ENCODE data around the gene NAV1. TPM values are rescaled to one million over a fixed set of nuclear protein-coding genes. Genes with fewer than 3 reads are reported as not detected.

Gene NAV1
- polyA plus RNA-seq, 1 donor (not counting 4 experiments of a cell fraction or from before 2014, with no cell fraction given), result 13.2 TPM

DNA sequence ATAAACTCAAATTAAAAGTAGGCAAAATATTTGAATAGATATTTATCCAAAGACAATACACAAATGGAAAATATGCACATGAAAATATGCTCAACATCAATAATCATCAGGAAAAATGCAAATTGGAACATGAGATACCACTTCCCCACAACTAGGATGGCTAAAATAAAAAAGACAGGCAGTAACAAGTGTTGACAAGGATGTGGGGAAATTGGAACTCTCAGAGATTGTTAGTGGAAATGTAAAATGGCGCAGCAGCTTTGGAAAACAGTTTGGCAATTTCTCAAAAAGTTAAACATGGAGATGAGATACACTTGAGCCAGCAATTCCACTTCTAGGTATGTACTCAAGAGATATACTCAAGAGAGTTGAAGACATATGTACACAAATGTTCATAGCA is 48.8 kb downstream of the NAV1 start:
- Histone ChIP-seq H3K4me2 (ENCODE audit: control insufficient read depth, extremely low read depth, insufficient read depth, low read depth, low read length) (no peak overlapping the region), H3K4me3 (ENCODE audit: control insufficient read depth in 2 of 3, extremely low read depth in 1 of 3, insufficient read depth in 2 of 3, low read depth in 1 of 3, low read length in 3 of 3) (no peak overlapping the region), H3K36me3 (ENCODE audit: control insufficient read depth in 2 of 2, extremely low read depth in 1 of 2, insufficient read depth in 2 of 2, low read length in 2 of 2) (no peaks in the 10 kb centered on the region), H3K9me1 (ENCODE audit: control insufficient read depth, extremely low read depth, insufficient read depth, low read length) (no peaks in the 10 kb centered on the region), H3K79me2 (ENCODE audit: control insufficient read depth, insufficient read depth, low read length) (no peaks in the 10 kb centered on the region), H2AFZ (ENCODE audit: control insufficient read depth, low read length) (no peak overlapping the region), H3K27ac (ENCODE audit: control insufficient read depth, insufficient read depth, low read length) (no peak overlapping the region), H3K27me3 (ENCODE audit: control insufficient read depth, extremely low read depth, insufficient read depth, low read length) (peaks cover 35% of the 10 kb centered on the region), H4K20me1 (ENCODE audit: control insufficient read depth, extremely low read depth, insufficient read depth, low read length) (no peaks in the 10 kb centered on the region), H3K4me1 (ENCODE audit: control insufficient read depth, extremely low read depth, insufficient read depth, low read length) (no peaks in the 10 kb centered on the region), H3K9me3 (ENCODE audit: control insufficient read depth, low read depth, low read length) (no peaks in the 10 kb centered on the region), H3K9ac (ENCODE audit: control insufficient read depth, extremely low read depth, insufficient read depth, low read length) (no peak overlapping the region)
- DNase-seq (ENCODE audit: low read depth, low spot score) (no peak), FAIRE-seq (no peak)
- dilution Hi-C loops (cut with MboI; ENCODE audit: extremely low pct_ligation_motif_present, low sequenced_read_pairs), result no loop called here
- no peak for TF ChIP-seq EZH2 (IDR thresholded peaks at IDR 0.05; ENCODE audit: low read length)
- no peak for TF ChIP-seq CTCF (optimal IDR thresholded peaks at IDR 0.05 in 1 of 3, IDR thresholded peaks at IDR 0.05 in 1 of 3, conservative IDR thresholded peaks at IDR 0.05 in 1 of 3; ENCODE audit: extremely low read depth in 1 of 3, insufficient read depth in 2 of 3, low read length in 3 of 3)

Other genes starting within 250 kb of the NAV1 start
- gene TNNT2, start 161.4 kb upstream of the NAV1 start, polyA plus RNA-seq, result 0.61 to 2.3 TPM (median 1.4 TPM) in 3 replicates
- gene LAD1, start 139.8 kb upstream of the NAV1 start, polyA plus RNA-seq, result 82.4 to 140 TPM (median 82.9 TPM) in 3 replicates
- gene TNNI1, start 117.4 kb upstream of the NAV1 start, polyA plus RNA-seq, result not detected in 3 replicates
- 47.0 to 104 TPM (median 48.2 TPM) in 3 replicates for gene PHLDA3, start 69.9 kb upstream of the NAV1 start, polyA plus RNA-seq
- 165 to 200 TPM (median 168 TPM) in 3 replicates for gene CSRP1, start 32.0 kb upstream of the NAV1 start, polyA plus RNA-seq